Measurements from ENCODE around the gene SPATA2L.

DNA sequence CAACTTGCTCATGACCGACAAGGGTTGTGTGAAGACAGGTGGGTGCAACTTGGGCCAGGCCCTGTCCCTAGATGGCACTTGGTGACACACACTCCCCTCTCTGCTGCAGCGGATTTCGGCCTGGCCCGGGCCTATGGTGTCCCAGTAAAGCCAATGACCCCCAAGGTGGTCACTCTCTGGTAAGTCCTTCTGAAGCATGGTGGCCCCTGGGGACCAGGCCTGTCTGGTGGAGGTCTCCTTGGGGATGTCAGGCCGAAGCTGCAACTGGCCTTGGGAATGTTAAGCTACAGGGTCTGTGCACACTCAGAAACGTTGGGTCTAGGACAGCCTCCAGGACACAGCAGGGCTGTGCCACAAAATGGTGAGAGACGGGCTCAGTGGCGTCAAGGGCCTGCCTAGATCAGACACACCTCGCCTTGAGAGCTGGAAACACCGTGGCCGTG, 8.2 kb downstream of the SPATA2L start:
- TF ChIP-seq, protein P1, sequence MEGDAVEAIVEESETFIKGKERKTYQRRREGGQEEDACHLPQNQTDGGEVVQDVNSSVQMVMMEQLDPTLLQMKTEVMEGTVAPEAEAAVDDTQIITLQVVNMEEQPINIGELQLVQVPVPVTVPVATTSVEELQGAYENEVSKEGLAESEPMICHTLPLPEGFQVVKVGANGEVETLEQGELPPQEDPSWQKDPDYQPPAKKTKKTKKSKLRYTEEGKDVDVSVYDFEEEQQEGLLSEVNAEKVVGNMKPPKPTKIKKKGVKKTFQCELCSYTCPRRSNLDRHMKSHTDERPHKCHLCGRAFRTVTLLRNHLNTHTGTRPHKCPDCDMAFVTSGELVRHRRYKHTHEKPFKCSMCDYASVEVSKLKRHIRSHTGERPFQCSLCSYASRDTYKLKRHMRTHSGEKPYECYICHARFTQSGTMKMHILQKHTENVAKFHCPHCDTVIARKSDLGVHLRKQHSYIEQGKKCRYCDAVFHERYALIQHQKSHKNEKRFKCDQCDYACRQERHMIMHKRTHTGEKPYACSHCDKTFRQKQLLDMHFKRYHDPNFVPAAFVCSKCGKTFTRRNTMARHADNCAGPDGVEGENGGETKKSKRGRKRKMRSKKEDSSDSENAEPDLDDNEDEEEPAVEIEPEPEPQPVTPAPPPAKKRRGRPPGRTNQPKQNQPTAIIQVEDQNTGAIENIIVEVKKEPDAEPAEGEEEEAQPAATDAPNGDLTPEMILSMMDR (IDR thresholded peaks at IDR 0.05) = no peak
- TF ChIP-seq POLR2A (IDR thresholded peaks at IDR 0.05) = no peak

Data from tibial nerve (tissue), 3 donors.